HG02870 (cell line): ENCODE data around the gene ABL1.
"Not testable (repeated sequence)": the region's sequence is repeated elsewhere in the genome, so short reads cannot be mapped to it uniquely, and the experiment has no call there.

Experiments
- ATAC-seq: cut with Tn5 transposase; IDR thresholded peaks from one replicate; pipeline ENCODE4 v1.9.1; 2021; ENCODE audit warnings: mild to moderate bottlenecking, moderate library complexity; ENCODE audit not compliant: unreplicated experiment

The ABL1 gene

DNA sequence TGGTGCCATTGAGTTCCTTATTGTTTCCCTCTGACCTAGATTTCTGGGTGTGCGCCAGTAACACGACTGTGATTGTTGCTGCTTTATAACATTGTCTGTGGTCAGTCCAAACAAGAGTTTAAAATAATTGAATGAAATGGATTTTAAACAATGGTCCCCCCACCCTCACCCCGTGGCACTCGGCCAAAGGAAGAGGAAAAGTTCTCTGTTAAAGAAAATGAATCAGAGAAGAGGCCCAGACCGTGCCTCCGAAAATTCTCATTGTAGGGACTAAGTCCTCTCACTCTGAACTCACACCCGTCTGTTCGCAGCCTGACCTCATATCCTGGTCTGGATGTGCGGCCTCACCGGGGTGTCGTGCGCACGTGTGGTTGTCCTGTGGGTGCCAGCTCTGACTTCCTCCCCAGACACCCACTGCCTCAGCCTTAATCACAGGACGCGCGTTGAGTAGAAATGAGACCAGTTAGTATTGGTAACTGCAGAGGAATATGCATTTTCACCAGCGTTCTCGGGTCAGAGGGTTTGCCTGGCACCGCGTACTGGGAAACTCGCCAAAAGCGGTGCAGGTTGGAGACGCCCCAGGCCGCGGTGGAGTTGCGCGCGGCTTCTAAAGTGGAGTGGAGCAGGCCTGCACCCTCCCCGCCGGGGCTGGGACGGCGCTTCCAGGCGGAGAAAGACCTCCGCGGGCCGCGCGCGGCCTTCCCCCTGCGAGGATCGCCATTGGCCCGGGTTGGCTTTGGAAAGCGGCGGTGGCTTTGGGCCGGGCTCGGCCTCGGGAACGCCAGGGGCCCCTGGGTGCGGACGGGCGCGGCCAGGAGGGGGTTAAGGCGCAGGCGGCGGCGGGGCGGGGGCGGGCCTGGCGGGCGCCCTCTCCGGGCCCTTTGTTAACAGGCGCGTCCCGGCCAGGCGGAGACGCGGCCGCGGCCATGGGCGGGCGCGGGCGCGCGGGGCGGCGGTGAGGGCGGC, at the start of gene ABL1:
TSS of gene ABL1 (plus strand) at position 884 of the 966 bp plus-strand sequence. CDS start 193 bp downstream, outside the sequence.
- ATAC-seq, result peak; percentile 48

DNA sequence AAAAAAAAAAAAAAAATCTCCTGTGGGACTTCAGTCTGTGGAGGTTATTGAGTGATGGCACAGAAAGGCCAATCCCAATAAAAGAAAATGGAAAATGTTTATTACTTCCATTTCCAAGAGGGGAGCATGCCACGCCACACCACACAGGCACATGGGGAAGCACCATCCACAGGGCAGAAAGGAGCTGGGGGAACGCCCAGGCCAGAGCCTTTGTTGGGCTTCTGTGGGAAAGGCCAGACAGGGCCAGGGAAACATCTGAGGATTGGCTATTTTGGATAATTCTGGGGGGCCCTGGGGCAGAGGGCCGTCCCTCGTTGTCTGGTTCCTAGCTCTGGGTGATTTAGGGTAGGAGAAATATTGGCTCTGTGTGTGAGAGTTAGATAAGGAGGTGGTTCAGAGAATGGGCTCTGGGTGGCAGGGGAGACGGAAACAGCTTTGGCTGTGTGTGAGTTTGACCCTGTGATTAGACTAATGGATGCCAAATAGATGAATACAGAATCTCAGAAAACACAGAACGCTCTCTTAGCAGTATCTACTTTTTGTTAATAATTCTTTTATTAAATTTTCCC, 49.0 kb upstream of the ABL1 start:
- no peak for ATAC-seq

DNA sequence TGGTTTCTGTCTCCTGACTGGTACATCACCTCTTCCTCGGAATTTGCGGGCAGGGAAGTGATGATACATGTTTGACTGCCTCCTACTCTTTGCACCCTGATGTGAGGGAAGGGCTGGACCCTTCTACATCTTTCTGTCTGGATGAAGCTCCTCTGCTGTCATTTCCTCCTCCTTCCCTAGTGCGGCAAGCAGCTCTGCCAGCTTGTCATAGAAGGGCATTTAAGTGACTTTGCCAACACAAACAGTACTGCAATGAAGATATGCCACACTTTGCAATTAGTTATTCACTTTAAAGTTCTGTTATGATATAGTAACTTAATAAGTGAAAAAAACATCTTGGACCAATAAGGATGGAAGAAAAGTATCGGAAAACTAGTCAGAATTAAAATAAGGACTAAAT, 48.5 kb upstream of the ABL1 start:
- ATAC-seq, result no peak

DNA sequence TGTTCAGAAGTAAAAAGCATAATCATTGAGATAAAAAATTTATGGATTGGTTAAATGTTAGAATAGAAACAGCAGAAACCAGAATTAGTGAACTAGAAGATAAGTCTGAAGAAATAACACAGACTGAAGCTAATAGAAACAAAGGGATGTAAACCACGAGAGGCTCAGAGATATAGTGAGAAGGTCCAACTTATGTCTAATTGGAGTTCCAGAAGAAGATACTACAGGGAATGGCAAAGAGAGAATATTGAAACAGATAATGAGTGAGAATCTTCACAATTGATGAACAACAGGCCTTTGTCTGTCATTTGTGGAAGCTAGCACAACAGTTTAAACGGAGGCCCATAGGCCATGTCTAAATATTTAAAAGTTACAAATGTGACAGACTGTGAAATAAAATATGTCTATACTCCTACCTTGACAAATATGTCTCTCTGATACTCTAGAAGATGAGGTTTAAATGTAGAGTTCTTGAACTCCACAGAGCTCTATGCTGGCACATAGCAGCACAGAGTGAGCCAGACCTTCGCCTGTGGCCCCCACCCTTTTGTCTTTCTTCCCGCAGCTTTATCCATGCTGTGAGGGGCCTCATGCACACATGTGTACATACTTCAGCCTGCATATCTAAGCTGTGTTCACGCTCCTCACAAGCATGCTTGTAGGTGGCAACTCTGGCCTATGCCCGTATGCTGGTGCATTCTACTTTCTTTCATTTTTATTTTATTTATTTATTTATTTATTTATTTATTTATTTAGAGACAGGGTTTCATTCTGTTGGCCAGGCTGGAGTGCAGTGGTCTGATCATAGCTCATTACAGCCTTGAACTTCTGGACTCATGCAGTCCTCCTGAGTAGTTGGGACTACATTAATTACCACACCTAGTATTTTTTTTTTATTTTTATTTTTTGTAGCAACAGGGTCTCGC, 45.0 kb upstream of the ABL1 start:
- ATAC-seq, result no peak

DNA sequence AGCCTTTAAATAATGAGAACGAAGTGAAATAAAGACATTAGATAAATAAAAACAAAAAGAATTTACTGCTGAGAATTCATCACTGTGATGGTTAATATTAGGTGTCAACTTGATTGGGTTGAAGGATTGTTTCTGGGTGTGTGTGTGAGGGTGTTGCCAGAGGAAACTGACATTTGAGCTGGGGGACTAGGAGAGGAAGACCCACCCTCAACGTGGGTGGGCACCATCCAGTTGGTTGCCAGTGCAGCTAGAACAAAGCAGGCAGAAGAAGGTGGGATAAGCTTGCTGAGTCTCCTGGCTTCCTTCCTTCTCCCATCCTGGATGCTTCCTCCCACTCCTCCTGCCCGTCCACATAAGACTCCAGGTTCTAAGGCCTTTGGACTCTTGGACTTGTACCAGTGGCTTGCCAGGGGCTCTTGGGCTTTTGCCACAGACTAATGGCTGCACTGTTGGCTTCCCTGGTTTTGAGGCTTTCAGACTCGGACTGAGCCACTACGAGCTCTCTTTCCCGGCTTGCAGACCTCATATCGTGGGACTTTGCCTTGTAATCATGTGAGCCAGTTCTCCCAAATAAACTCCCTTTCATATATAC, 43.7 kb upstream of the ABL1 start:
- no peak for ATAC-seq

DNA sequence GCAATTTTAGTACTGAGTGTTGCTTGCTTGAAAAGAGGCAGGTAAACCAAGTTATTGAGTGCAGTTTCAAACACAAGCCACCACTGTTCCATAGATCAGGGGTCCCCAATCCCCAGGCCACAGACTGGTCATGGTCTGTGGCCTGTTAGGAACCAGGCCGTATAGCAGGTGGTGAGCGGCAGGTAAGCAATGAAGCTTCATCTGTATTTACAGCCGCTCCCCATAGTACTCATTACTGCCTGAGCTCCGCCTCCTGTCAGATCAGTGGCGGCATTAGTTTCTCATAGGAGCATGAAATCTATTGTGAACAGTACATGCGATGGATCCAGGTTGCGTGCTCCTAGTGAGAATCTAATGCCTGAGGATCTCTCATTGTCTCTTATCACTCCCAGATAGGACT, 41.5 kb upstream of the ABL1 start:
- no peak for ATAC-seq

DNA sequence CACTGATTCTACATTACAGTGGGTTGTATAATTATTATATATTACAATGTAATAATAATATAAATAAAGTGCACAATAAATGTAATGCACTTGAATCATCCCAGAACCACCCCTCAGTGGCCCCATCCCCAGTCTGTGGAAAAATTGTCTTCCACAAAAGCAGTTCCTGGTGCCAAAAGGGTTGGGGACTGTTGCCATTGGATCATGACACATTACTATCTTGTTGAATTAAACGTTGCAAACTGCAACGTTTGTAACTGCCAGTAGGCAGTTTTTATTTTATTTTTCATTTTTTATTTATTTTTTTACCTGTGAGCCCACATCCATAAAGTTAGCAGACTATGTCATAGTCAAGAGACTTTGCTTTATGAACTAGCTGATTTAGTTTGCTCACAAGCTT, 41.0 kb upstream of the ABL1 start:
- not testable (repeated sequence) for ATAC-seq

DNA sequence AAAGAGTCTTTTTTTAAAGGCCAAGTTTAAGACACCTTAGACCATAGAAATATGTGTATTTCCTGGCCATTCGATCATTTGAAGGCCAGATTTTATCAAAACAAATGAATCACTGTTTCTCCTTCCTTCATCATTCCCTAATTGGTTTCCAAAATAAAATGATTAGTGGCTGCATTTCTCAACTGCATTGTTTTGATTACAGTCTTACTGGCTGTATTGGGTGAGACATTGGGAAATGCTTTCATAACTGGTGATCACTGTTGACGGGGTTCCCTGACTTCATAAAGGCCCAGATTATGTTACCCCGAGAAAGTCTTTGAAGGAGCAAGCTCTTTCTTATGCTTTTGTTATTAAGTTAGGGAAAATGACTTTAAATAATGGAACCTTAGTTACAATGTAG, 40.6 kb upstream of the ABL1 start:
- not testable (repeated sequence) for ATAC-seq

DNA sequence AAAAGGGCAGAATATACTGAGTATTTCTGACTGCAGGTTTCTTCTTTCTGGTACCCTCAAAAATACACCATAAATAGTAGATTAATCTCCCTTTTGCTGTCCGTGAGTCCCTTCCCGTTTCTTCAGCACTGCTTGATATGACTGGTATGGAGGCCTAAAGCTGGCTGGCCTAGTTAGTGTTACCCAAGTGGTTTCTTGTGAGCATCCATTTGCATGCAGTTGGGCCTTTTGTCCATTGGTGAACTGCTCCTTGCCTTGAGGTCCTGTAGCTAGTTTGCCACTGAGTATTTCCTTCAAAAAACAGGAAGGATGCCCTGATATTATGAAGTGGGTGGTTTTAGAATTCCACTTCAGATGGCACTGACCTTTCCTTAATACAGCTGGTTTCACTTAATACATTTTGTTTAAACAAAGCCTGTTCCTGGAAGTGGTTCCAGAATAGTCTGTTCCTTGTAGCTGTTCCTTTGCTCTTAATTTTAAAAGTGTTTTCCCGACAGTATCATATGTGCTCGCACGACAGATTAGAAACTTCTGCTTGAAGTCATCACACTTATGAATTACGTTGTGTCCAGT, 40.0 kb upstream of the ABL1 start:
- ATAC-seq, result no peak

DNA sequence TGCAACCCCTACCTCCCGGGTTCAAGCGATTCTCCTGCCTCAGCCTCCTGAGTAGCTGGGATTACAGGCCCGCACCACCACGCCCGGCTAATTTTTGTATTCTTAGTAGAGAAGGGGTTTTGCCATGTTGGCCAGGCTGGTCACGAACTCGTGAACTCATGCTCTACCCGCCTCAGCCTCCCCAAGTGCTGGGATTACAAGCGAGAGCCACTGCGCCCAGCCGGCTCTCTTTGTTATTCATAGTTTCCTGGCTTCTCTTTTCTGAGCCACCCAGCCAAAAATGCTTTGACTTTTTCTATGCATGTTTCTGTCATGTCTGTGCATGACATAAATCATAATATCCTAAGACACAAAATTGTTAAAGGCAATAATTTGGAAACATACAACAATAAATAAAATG, 31.9 kb upstream of the ABL1 start:
- ATAC-seq, result not testable (repeated sequence)

DNA sequence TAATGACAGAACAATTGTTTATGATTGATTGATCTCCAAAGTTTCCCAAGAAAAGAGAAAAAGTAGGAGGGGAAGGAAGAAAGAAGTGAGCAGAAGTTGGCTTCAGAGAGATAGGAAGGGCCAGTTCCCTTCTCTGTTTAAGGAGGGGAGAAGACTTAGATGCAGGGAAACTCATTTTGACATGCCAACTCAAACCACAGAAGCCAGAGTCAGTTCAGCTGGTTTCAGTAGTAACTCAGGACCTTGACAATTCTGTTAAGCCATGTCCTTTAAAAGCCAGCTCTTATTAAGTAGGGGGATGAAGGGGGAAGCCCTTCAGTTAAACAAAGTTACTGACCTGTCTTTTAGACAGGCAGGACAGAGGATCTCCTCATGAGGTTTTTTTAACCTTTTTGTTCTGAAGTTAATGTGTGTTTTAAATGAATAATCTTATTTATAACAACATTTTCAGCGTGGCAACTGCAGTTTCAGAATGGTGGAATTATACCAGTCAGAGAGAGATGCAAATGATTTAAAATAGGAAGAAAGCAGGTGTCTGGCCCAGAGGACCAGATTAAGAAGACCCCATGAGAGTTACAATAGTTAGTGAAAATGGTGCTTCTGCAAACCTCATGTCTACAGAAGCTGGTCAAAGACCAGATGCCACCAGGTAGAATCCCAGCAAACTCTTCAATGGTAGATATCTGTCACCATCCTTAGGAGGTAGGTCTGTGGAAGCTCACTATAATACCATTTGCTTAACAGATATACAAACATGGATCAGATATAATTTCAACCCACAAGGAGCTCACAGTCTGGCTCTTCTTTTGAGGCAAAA, 29.3 kb upstream of the ABL1 start:
- ATAC-seq, result no peak

DNA sequence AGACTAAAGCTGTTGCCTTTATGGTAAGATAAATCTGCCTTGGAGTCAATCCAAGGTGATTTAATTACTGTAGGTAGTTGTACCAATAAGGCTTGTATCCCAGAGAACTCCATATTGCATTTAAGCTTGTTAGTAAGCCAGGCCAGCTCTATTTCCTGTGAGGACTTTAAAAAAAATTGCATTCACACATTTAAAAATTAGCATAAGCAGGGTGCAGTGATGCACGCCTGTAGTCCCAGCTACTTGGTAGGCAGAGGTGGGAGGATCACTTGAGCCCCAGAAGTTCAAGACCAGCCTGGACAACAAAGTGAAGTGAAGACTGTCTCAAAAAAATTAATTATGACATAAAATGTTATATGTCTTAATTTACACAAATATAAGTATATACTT, 28.7 kb upstream of the ABL1 start:
- ATAC-seq, result no peak

DNA sequence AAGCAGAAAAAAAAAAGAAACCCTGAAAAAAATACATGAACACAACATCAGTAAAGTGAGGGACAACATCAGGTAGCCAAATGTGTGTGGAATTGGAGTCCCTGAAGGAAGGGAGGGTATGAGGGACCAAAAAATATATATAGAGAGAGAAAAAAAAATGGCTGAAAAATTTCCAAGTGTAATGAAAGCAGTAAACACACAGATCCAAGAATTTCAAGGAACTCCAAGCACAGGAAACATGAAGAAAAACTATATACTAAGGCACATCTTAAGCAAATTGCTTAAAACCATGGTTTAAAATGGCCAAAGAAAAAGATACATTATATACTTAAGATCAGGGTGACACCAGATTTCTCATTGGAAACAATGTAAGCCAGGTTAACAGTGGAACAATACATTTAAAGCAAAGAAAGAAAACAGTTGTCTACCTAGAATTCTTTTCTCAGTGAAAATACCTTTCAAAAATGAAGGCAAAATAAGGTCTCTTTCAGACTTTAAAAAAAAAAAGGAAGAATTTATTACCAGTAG, 24.4 kb upstream of the ABL1 start:
- ATAC-seq, result no peak

DNA sequence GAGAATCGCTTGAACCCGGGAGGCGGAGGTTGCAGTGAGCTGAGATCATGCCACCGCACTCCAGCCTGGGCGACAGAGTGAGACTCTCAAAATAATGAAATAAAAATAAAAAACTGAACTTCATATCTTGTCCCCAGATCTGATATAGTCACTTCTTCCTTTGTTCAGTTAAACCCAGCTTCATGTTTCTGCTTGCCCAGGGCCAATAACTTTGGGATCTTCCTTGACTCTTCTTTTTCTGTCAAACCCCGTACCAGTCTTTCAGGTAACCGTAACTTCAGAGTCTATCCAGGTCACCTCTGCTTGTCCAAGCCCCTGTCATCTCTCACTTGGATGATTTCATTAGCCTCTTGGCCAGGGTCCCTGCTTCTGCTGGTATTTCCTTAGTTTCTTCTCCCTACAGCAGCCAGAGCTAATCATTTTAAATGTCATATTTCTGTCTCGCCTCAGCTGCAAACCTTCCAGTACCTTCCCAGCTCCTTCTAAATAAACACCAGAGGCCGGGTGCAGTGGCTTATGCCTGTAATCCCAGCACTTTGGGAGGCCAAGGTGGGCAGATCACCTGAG, 19.7 kb upstream of the ABL1 start:
- no peak for ATAC-seq

DNA sequence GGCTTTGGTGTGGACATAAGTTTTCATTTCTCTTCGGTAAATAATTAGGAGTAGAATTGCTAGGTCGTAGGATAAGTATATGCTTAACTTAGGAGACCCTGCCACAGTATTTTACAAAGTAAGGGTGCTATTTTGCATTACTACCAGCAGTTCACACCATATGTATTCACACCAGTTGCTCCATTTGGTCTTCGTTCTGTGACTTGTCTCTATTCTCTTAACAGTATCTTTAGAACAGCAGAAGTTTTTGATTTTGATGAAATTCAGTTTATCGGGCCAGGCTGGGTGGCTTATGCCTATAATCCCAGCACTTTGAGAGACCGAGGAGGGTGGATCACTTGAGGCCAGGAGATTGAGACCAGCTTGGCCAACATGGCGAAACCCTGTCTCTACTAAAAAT, 17.1 kb upstream of the ABL1 start:
- ATAC-seq, result no peak

DNA sequence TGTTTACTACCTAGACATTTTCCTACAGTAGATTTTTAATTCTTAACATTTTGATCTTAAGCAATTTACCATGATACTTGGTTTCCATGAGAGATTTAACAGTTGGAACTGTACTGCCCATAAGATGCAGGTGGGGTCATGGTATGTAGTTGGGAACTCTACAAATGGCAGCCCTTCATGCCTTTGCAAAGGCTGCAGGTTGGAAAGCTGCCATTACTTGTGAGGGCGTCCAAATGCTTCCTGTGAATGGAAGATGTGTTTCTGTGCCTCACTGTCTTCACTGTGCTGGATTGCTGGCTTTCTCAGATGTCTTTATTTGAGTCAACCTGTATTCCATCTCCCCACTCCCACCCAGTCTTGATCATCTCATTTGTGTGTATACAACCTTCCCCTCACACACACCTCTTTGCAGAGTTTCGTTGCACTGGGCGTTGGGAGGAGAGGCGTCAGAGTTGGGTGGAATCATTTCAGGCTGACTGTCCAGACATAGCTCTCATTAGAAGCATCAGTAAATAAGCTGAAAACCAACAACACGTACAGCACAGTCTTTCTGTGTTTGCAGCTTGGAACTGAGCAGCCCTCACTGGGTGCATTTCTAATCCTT, 14.8 kb upstream of the ABL1 start:
- ATAC-seq, result no peak

DNA sequence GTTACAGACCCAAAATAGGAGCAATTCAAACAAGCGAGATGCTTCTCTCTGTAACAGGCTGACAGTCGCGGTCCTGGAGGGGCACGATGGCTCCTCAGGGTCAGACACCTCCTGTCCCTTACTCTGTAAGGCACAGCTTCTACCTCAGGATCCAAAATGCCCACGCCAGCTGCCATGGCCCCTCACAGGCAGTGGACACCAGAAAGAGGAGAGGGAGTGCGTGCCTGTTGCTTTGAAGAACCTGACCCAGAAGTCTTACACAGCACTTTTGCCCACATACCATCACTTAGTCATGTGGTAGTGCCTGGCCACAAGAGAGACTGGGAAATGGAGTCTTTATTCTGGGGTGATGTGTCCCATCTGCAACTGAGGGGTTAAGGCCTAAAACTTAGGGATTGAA, 11.6 kb upstream of the ABL1 start:
- no peak for ATAC-seq

DNA sequence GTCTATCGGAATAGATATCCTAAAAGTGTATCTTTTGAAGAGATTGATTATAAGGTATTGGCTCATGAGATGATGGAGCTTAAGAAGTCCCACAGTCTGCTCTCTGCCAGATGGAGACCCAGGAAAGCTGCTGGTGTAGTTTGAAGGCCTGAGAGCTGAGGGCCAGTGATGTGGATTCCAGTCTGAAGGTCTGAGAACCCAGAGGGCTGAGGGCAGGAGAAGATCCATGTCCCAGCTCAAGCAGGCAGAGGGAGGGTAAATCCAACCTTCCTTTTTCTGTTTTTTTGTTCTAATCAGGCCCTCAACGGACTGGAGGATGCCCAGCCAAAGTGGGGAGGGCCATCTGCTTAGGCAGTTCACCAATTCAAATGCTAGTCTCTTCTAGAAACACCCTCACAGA, 11.0 kb upstream of the ABL1 start:
- ATAC-seq, result no peak
